ENCODE measurements around the gene APOBEC3B.

DNA sequence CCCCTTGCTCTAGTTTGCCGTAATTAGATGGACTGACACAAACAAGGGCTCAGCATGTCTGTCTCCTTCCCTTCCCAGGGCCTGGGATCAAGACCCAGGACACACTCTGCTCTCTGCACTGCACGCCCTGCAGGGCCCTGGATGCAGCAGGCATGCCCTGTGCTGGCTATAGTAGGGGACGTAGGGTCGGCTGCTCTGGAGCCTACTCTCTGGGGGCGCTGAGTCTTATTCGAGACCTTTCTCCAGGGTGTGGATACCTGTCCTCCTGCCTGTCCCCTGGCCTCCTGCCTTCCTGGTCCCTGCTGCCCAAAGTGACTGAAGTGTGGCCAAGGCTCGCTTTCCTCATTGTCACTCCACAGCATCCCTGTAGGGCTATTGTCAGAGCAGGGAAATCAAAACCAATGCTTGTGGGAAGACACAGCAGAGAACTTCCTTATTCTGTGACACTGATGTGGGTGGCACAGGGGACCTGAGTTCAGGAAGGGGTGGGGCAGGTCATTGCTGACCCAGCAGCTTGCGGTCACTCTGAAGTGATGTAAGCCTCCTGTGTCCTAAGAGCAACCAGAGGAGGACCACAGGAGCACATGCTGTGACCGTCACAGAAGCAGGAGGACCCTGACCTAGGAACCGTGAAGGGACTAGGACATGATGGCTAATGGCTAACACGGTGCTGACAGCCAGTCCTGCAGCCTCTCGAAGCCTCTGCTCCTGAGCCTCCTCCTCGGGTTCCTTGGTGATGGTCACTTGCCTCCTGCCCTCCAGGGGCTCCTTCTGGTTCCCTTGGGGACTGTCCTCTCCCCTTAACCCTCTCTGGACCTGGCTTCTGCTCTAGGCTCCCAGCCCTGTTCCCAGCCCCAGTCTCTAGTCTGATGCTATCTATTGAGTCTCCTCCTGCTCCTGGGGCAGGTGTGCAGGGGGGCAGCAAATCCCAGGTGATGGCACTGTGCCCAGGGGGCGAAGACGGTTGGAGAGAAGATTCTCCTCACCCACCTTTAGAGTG lies 14.4 kb upstream of the APOBEC3B start:
- TF ChIP-seq, protein P1, sequence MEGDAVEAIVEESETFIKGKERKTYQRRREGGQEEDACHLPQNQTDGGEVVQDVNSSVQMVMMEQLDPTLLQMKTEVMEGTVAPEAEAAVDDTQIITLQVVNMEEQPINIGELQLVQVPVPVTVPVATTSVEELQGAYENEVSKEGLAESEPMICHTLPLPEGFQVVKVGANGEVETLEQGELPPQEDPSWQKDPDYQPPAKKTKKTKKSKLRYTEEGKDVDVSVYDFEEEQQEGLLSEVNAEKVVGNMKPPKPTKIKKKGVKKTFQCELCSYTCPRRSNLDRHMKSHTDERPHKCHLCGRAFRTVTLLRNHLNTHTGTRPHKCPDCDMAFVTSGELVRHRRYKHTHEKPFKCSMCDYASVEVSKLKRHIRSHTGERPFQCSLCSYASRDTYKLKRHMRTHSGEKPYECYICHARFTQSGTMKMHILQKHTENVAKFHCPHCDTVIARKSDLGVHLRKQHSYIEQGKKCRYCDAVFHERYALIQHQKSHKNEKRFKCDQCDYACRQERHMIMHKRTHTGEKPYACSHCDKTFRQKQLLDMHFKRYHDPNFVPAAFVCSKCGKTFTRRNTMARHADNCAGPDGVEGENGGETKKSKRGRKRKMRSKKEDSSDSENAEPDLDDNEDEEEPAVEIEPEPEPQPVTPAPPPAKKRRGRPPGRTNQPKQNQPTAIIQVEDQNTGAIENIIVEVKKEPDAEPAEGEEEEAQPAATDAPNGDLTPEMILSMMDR (IDR thresholded peaks at IDR 0.05; ENCODE audit: poor library complexity), result no peak
- TF ChIP-seq EZH2phosphoT487 (IDR thresholded peaks at IDR 0.05; ENCODE audit: low read depth, severe bottlenecking, unreplicated experiment) (no peak), EZH2 (IDR thresholded peaks at IDR 0.05; ENCODE audit: borderline replicate concordance) (no peak)
